PC-9 (cell line): ENCODE results near the gene GNAQ. TPM values are rescaled to one million over a fixed set of nuclear protein-coding genes. Genes with fewer than 3 reads are reported as not detected.
A peak's percentile ranks its signal among the peaks of the same experiment; 100 is the strongest.

Source experiments
- BruUV-seq: library from RNA; stranded (reverse); fragments of 400-500 nt; replicated peaks from 2 replicates; lab custom pipeline; 2021; lab: Mats Ljungman, UMichigan
- CTCF ChIA-PET: fragments of 300-600 bp; sonication (Branson Sonifier 250); formaldehyde crosslinking; loops from one replicate; lab custom pipeline; 2022; ENCODE audit warnings: antibody characterized with exemption; lab: Charles Lee
- POLR2A ChIA-PET: fragments of 300-600 bp; sonication (Branson Sonifier 250); formaldehyde crosslinking; loops from one replicate; lab custom pipeline; 2022; ENCODE audit warnings: antibody characterized with exemption; ENCODE audit not compliant: unreplicated experiment; lab: Charles Lee
- DNase-seq, 2 experiments: peaks; one replicate each; pipeline versions ENCODE4 v3.0.0 to v3.0.0-alpha.2; 2015 to 2022; ENCODE audit warnings: mixed read lengths in 1 of 2
- H2AFZ ChIP-seq: fragments of 200-600 bp; sonication (generic); 2 replicates; pipeline ENCODE4 v1.8.1; 2017; ENCODE audit warnings: antibody characterized with exemption
- H3F3A ChIP-seq: fragments of 200-600 bp; sonication (generic); 2 replicates; pipeline ENCODE4 v1.8.1; 2017; ENCODE audit warnings: antibody characterized with exemption, mild to moderate bottlenecking, low read depth; ENCODE audit not compliant: insufficient read depth
- H3K27ac ChIP-seq: fragments of 200-600 bp; sonication (generic); 2 replicates; pipeline ENCODE4 v1.6.1; 2016; ENCODE audit warnings: mixed run types
- H3K27me3 ChIP-seq: fragments of 200-600 bp; sonication (generic); 2 replicates; pipeline ENCODE4 v1.6.1; 2016; ENCODE audit warnings: low read depth, mixed run types; ENCODE audit not compliant: insufficient read depth
- H3K36me3 ChIP-seq: fragments of 200-600 bp; sonication (generic); 2 replicates; pipeline ENCODE4 v1.6.1; 2016; ENCODE audit warnings: low read depth, mixed run types
- H3K4me1 ChIP-seq: fragments of 200-600 bp; sonication (generic); replicated peaks from 2 replicates; pipeline ENCODE4 v1.6.1; 2016; ENCODE audit warnings: mixed run types; ENCODE audit not compliant: insufficient read depth
- H3K4me2 ChIP-seq: fragments of 200-600 bp; sonication (generic); 2 replicates; pipeline ENCODE4 v1.6.1; 2017; ENCODE audit warnings: mixed run types
- H3K4me3 ChIP-seq: fragments of 200-600 bp; sonication (generic); 2 replicates; pipeline ENCODE4 v1.6.1; 2016; ENCODE audit warnings: mixed run types
- H3K79me2 ChIP-seq: fragments of 200-600 bp; sonication (generic); 2 replicates; pipeline ENCODE4 v1.6.1; 2017; ENCODE audit warnings: low read depth, mixed run types
- H3K9me2 ChIP-seq: fragments of 200-600 bp; sonication (generic); 2 replicates; pipeline ENCODE4 v1.8.1; 2017; ENCODE audit warnings: mild to moderate bottlenecking; ENCODE audit not compliant: insufficient read depth
- H3K9me3 ChIP-seq: fragments of 200-600 bp; sonication (generic); 2 replicates; pipeline ENCODE4 v1.8.1; 2016; ENCODE audit warnings: low read depth; ENCODE audit not compliant: insufficient read depth
- H4K20me1 ChIP-seq: fragments of 200-600 bp; sonication (generic); 2 replicates; pipeline ENCODE4 v1.8.1; 2017; ENCODE audit not compliant: insufficient read depth
- CTCF ChIP-seq: fragments of 200-600 bp; sonication (generic); conservative IDR thresholded peaks from 2 replicates; pipeline ENCODE4 v1.6.1; 2017; ENCODE audit warnings: mixed run types, antibody characterized with exemption, mild to moderate bottlenecking, moderate library complexity
- EZH2 ChIP-seq: fragments of 200-600 bp; sonication (generic); IDR thresholded peaks from 2 replicates; pipeline ENCODE4 v1.8.0; 2017; ENCODE audit warnings: antibody characterized with exemption, low read depth
- intact Hi-C: fragments of 100-400 bp; cut with micrococcal nuclease; formaldehyde crosslinking; loops from one replicate; pipeline ENCODE4 v1.10.0; 2022; ENCODE audit not compliant: unreplicated experiment
- total RNA-seq: library from RNA; stranded (reverse); gene quantifications from 2 replicates; pipeline ENCODE4 v1.2.3, GENCODE V29; 2021

Gene GNAQ
- total RNA-seq, 1 experiment from 2014 or later: 51.6 TPM

GRCh38 chr9:77815260-77815659 is 216.4 kb downstream of the GNAQ start:
- Histone ChIP-seq H4K20me1 (no peaks in the 10 kb centered on the region), H3K27ac (no peak overlapping the region), H3F3A (peaks cover 3% of the 10 kb centered on the region; the same call in 1 of the 2 replicates), H3K27me3 (no peaks in the 10 kb centered on the region), H3K4me3 (no peak overlapping the region), H3K36me3 (no peaks in the 10 kb centered on the region), H3K79me2 (0 out of 2 replicates have a peak, but pooled peaks cover 8% of the 10 kb centered on the region), H3K4me2 (no peak overlapping the region), H3K4me1 (peaks cover 4% of the 10 kb centered on the region), H2AFZ (no peak overlapping the region), H3K9me3 (no peaks in the 10 kb centered on the region), H3K9me2 (no peaks in the 10 kb centered on the region)
- POLR2A ChIA-PET: no interaction called here
- CTCF ChIA-PET: no interaction called here
- intact Hi-C loops: no loop called here
- no peak for DNase-seq
- BruUV-seq: no TSS peak
- TF ChIP-seq CTCF (no peak), EZH2 (no peak)

- BruUV-seq: no TSS peak
- CTCF ChIA-PET: interaction anchor here (0.6 kb wide), 1 partner anchor 160 kb away, joined by 9 read pairs; no protein-coding TSS in a partner anchor
- intact Hi-C loops: no loop called here
Observed at GRCh38 chr9:77811832-77812231, 219.8 kb downstream of the GNAQ start.

DNA sequence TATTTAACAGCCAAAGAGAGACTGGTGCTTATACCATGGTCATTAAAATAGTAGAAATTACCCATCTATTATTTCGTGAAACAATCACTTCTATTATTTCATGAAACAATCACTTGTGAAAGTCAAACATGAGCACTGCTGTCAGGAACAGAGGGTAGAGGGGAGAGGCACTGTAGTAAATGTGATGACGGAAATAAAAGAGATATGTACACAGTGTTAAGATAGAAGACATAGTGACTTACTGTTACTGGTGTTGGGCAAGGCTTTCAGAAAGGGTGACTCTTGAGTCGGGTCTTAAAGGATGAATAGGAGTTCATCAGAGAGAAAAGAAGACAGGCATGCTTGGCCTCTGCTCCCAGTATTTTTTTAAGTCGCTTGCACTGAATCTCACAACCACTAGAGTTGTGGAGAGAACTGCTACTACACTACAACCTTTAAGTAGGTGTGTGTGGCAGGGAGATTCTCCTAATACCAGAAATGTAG is 220.9 kb downstream of the GNAQ start:
- no peak for DNase-seq
- Histone ChIP-seq H3K4me1 (peaks cover 35% of the 10 kb centered on the region), H3K4me3 (no peak overlapping the region), H3K27me3 (no peaks in the 10 kb centered on the region), H4K20me1 (no peaks in the 10 kb centered on the region), H3K4me2 (no peak overlapping the region), H3K79me2 (no peaks in the 10 kb centered on the region), H3K36me3 (0 out of 2 replicates have a peak, but pooled peaks cover 4% of the 10 kb centered on the region), H3F3A (peaks cover 22% of the 10 kb centered on the region), H3K27ac (no peak overlapping the region), H3K9me2 (no peaks in the 10 kb centered on the region), H2AFZ (no peak overlapping the region), H3K9me3 (no peaks in the 10 kb centered on the region)
- no peak for TF ChIP-seq CTCF
- TF ChIP-seq EZH2: no peak
- no TSS peak for BruUV-seq
- POLR2A ChIA-PET: no interaction called here
- CTCF ChIA-PET: no interaction called here
- intact Hi-C loops: no loop called here

More at GRCh38 chr9:77811832-77812231, 219.8 kb downstream of the GNAQ start:
- H3K4me3 ChIP-seq: no peak overlapping the region
- H4K20me1 ChIP-seq: no peaks in the 10 kb centered on the region
- peaks cover 22% of the 10 kb centered on the region for H3F3A ChIP-seq
- no peak overlapping the region for H2AFZ ChIP-seq
- no peak overlapping the region for H3K4me2 ChIP-seq
- POLR2A ChIA-PET: no interaction called here
- no peaks in the 10 kb centered on the region for H3K27me3 ChIP-seq
- no peaks in the 10 kb centered on the region for H3K9me2 ChIP-seq
- no peak overlapping the region for H3K27ac ChIP-seq
- no peaks in the 10 kb centered on the region for H3K79me2 ChIP-seq
- DNase-seq: peak in 1 of 2 experiments; percentile 51
- H3K9me3 ChIP-seq: no peaks in the 10 kb centered on the region
- H3K4me1 ChIP-seq: peaks cover 33% of the 10 kb centered on the region
- TF ChIP-seq EZH2 (no peak), CTCF (no peak)
- no peaks in the 10 kb centered on the region for H3K36me3 ChIP-seq
